ENCODE results near the gene NAA38. TPM values are rescaled to one million over a fixed set of nuclear protein-coding genes. Genes with fewer than 3 reads are reported as not detected.

NAA38 gene
- total RNA-seq, 4 donors from 2014 or later, result 24.6 to 180 (median 79.6) TPM

GRCh38 chr17:7834957-7835813 is 22.2 kb downstream of the NAA38 start:
- peak overlapping the region; percentile 98 to 99 (median 99) for H3K27ac ChIP-seq
- H3K9me3 ChIP-seq, result no peaks in the 10 kb centered on the region
- 1% methylated on average over 31 to 33 of the region's 69 CpGs for WGBS, 2 donors
- peak overlapping the region; percentile 75 to 84 (median 83) for H3K4me3 ChIP-seq (replicated peaks in 1 of 3)
- H3K4me1 ChIP-seq, result peaks cover 20 to 29% of the 10 kb centered on the region in 2 donors
- no peaks in the 10 kb centered on the region for H3K27me3 ChIP-seq
- no peaks in the 10 kb centered on the region for H3K36me3 ChIP-seq
- intact Hi-C loops (cut with DNase I), result no loop called here
- peak; percentile 39 to 89 for TF ChIP-seq POLR2A (IDR thresholded peaks at IDR 0.05)
- TF ChIP-seq, protein P1, sequence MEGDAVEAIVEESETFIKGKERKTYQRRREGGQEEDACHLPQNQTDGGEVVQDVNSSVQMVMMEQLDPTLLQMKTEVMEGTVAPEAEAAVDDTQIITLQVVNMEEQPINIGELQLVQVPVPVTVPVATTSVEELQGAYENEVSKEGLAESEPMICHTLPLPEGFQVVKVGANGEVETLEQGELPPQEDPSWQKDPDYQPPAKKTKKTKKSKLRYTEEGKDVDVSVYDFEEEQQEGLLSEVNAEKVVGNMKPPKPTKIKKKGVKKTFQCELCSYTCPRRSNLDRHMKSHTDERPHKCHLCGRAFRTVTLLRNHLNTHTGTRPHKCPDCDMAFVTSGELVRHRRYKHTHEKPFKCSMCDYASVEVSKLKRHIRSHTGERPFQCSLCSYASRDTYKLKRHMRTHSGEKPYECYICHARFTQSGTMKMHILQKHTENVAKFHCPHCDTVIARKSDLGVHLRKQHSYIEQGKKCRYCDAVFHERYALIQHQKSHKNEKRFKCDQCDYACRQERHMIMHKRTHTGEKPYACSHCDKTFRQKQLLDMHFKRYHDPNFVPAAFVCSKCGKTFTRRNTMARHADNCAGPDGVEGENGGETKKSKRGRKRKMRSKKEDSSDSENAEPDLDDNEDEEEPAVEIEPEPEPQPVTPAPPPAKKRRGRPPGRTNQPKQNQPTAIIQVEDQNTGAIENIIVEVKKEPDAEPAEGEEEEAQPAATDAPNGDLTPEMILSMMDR (IDR thresholded peaks at IDR 0.05), result peak; percentile 53 to 89 (median 78)
- peak; percentile 99 for DNase-seq

DNA sequence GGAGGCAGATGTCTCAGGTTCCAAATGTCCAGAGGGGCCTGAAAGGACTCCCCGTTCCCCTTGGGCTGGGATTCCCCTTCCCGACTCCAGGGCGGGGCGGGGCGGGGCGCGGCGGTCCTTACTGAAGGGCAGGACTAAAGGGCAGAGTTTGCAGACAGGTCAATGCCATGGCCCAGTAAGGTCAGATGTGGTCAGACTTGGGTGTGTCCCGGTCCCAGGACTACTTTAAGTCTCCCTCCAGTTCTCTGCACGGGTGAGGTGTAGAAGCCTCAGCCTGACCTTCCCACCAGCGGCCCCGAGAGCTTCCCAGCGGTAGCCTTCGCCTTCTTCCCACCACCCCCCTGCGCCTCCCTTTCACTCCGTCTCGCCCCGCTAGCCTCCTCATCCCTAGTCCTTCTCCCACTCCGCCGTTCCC is 22.8 kb downstream of the NAA38 start:
- no peaks in the 10 kb centered on the region for H3K9me3 ChIP-seq
- H3K4me3 ChIP-seq (replicated peaks in 1 of 3), result peak overlapping the region; percentile 40 to 84 (median 61)
- peaks cover 20 to 29% of the 10 kb centered on the region in 2 donors for H3K4me1 ChIP-seq
- 0 to 1% methylated on average over 12 to 20 of the region's 20 CpGs for WGBS, 2 donors
- H3K36me3 ChIP-seq, result no peaks in the 10 kb centered on the region
- no peak for TF ChIP-seq POLR2A (IDR thresholded peaks at IDR 0.05)
- TF ChIP-seq, protein P1 (IDR thresholded peaks at IDR 0.05), result no peak
- intact Hi-C loops (cut with DNase I), result no loop called here
- no peaks in the 10 kb centered on the region for H3K27me3 ChIP-seq
- H3K27ac ChIP-seq, result peak overlapping the region; percentile 85 to 99 (median 98)
- DNase-seq, result peak; percentile 67 to 68

DNA sequence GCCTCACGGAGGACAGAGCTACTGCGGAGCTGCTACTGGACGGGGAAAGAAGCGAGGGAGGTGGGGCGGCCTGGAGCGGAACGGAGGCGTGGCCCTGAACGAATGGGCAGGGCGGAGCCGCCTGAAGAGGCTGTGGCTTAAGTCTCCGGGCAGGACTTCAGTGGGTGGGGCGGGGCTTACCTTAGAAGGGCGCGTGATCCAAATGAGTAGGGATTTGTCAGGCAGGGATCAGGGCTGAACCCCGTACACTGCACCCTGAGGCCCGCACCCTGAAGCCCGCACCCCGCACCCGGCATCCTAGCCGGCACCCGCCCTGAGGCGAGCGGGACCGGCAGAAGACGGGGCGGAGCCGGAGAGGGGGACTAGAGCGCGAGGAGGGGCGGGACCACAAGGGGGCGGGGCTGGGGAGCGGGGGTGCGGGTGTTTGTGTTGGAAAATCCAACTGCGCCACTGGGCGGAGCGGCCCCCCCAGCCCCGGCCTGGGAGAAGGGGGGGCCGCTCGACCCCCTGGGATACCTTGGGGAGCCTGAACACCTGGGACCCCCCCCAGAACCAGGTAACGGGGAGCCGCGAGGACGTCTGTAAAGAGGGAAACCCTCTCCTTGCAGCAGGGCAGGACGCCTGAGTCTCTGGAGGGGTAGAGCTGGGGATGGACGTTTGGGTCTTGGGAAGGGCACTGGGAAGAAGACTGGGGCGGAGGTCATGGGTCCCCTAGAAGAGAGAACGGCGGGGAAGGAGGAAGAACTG is 23.4 kb downstream of the NAA38 start, which contains the start of gene KDM6B:
KDM6B (plus strand) TSS at position 423 of the 747 bp plus-strand sequence. CDS start 11,338 bp downstream, outside the sequence.
- Histone ChIP-seq H3K4me3 (replicated peaks in 1 of 3) (peak within 1 kb of the TSS; percentile 40 to 84 (median 61)), H3K27ac (peak within 1 kb of the TSS; percentile 85 to 99 (median 98)), H3K9me3 (no peaks in the 10 kb centered on the region), H3K27me3 (no peaks in the 10 kb centered on the region), H3K36me3 (no peaks in the 10 kb centered on the region), H3K4me1 (peaks cover 20 to 29% of the 10 kb centered on the region in 2 donors)
- TF ChIP-seq, protein P1 (IDR thresholded peaks at IDR 0.05), result peak in 1 of 6 experiments; percentile 0
- peak in 1 of 2 donors; percentile 50 for TF ChIP-seq POLR2A (IDR thresholded peaks at IDR 0.05)
- intact Hi-C loops (cut with DNase I), result no loop called here
- 1% methylated on average over 29 to 30 of the region's 49 CpGs for WGBS, 2 donors
- peak; percentile 97 for DNase-seq

GRCh38 chr17:7833011-7833794 is 24.2 kb downstream of the NAA38 start:
- Histone ChIP-seq H3K9me3 (no peaks in the 10 kb centered on the region), H3K36me3 (no peaks in the 10 kb centered on the region), H3K4me3 (replicated peaks in 1 of 3) (peak overlapping the region in 1 of 3 donors; percentile 84), H3K27ac (no peak overlapping the region), H3K27me3 (no peaks in the 10 kb centered on the region), H3K4me1 (peaks cover 20 to 23% of the 10 kb centered on the region in 2 donors)
- no peak for DNase-seq
- WGBS, 2 donors, result 42 to 44% methylated on average over 19 of the region's 19 CpGs
- intact Hi-C loops (cut with DNase I), result no loop called here
- peak in 1 of 2 donors; percentile 25 for TF ChIP-seq POLR2A (IDR thresholded peaks at IDR 0.05)
- TF ChIP-seq, protein P1 (IDR thresholded peaks at IDR 0.05), result no peak

Measured in thyroid gland (tissue), 4 donors.